ENCODE data around the gene SUPT7L.

GRCh38 chr2:27707462-27708256 lies 44.2 kb upstream of the SUPT7L start:
- TF ChIP-seq CTCF (IDR thresholded peaks at IDR 0.05; ENCODE audit: low read depth, low read length) (no peak), EZH2phosphoT487 (IDR thresholded peaks at IDR 0.05; ENCODE audit: low read depth) (no peak)
